Fibroblast of villous mesenchyme (primary cell): Measurements from ENCODE around the gene EFTUD2. TPM values are rescaled to one million over a fixed set of nuclear protein-coding genes. Genes with fewer than 3 reads are reported as not detected.

Experiments used
- DNase-seq: peaks from one replicate; pipeline ENCODE4 v3.0.0-alpha.2; 2010; ENCODE audit warnings: low read depth
- H3K4me3 ChIP-seq: 2 replicates; pipeline ENCODE4 v1.5.1; 2011; ENCODE audit warnings: low read depth, mild to moderate bottlenecking, low read length
- total RNA-seq: library from RNA; depleted of rRNA; stranded (reverse); fragments of >200 nt; gene quantifications from 2 replicates; pipeline ENCODE4 v1.2.3, GENCODE V29; 2012
- TF ChIP-seq, protein P1 (sequence below): IDR thresholded peaks from 2 replicates; pipeline ENCODE4 v1.5.1; 2012; ENCODE audit warnings: low read depth, mild to moderate bottlenecking, low read length; ENCODE audit not compliant: insufficient read depth

EFTUD2 gene
- total RNA-seq, 1 donor, result 75.6 TPM

DNA sequence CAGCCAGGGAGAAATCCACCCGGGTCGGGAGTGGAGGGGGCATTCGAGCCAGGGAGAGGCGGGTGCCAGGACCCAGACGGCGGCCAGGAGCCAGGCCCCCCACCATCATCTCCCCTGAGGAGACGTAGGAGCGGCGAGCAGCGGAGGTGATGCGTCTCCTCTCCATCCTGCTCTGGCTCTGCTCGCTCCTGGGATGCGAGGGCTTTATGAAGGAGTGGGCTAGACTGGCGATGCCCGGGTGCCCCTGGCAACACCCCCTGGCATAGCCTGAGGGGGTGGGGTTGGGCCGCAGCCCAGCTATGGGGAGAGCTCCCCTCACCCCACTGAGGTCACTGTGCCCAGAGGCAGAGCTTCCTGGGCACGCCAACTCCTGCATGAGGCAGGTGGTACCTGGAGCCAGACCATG lies 16.1 kb upstream of the EFTUD2 start, which contains the start of gene GFAP:
TSS of gene GFAP (minus strand) at position 180 of the 406 bp plus-strand sequence. CDS start at position 166, 14 bp downstream.
- H3K4me3 ChIP-seq, result no peak within 1 kb of the TSS
- DNase-seq, result no peak
- TF ChIP-seq, protein P1, sequence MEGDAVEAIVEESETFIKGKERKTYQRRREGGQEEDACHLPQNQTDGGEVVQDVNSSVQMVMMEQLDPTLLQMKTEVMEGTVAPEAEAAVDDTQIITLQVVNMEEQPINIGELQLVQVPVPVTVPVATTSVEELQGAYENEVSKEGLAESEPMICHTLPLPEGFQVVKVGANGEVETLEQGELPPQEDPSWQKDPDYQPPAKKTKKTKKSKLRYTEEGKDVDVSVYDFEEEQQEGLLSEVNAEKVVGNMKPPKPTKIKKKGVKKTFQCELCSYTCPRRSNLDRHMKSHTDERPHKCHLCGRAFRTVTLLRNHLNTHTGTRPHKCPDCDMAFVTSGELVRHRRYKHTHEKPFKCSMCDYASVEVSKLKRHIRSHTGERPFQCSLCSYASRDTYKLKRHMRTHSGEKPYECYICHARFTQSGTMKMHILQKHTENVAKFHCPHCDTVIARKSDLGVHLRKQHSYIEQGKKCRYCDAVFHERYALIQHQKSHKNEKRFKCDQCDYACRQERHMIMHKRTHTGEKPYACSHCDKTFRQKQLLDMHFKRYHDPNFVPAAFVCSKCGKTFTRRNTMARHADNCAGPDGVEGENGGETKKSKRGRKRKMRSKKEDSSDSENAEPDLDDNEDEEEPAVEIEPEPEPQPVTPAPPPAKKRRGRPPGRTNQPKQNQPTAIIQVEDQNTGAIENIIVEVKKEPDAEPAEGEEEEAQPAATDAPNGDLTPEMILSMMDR, result no peak

DNA sequence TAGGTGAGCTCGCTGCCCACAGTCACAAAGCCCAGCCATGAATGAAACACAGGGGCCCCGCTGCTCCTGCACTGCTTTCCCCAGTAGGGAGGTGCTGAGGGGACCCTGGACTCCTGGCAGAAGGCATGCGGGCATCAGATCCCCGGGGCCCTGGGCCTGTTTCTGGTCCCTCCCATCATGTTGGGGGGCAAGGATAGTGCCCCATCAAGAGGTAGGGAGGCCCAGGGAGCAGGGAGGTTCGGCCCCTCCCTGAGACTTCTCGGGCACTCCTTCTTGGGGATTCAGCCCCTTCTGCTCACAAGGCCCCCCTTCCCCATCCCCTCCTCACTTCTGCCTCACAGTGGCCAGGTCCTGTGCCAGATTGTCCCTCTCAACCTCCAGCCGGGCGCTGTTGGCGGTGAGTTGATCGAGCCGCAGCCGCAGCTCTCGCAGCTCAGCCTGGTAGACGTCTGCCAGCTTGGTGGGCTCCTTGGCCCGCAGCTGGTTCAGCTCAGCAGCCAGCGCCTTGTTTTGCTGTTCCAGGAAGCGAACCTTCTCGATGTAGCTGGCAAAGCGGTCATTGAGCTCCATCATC lies 15.5 kb upstream of the EFTUD2 start:
- TF ChIP-seq, protein P1, result no peak
- no peak overlapping the region for H3K4me3 ChIP-seq
- DNase-seq, result no peak

DNA sequence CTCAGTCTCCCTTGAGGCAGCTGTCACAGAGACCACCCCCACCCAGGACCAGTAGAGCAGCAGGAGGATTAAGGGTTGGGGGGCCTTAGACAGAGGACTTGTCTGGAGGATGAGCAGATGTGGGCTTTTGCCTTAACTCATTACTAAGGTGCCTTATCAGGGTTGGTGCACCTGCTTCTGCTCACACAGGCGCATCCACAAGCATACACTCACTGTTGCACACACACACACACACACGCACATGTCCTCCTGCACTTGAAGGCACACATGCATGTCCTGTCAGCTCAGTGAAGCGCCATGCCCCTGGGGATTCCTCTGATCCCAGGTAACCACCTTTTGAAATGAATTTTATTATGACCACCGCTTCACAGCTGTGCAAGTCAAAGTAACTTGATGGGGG lies 14.9 kb upstream of the EFTUD2 start:
- H3K4me3 ChIP-seq, result no peak overlapping the region
- DNase-seq, result no peak
- TF ChIP-seq, protein P1, result no peak

DNA sequence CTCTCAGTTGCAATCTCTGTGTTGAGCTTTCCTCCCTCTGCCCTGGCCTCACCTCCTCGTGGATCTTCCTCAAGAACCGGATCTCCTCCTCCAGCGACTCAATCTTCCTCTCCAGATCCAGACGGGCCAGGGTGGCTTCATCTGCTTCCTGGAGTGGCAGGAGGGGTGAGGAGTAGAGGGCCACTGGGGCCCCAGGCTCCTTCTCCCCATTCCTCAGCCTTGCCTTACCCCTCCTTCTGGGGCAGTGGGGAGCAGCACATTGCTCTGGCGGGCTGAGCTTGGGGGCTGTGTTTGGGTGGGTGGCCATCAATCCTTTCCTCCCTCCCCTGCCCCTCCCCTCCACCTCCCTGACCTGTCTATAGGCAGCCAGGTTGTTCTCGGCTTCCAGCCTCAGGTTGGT lies 14.4 kb upstream of the EFTUD2 start:
- DNase-seq, result no peak
- H3K4me3 ChIP-seq, result no peak overlapping the region
- TF ChIP-seq, protein P1, result no peak

DNA sequence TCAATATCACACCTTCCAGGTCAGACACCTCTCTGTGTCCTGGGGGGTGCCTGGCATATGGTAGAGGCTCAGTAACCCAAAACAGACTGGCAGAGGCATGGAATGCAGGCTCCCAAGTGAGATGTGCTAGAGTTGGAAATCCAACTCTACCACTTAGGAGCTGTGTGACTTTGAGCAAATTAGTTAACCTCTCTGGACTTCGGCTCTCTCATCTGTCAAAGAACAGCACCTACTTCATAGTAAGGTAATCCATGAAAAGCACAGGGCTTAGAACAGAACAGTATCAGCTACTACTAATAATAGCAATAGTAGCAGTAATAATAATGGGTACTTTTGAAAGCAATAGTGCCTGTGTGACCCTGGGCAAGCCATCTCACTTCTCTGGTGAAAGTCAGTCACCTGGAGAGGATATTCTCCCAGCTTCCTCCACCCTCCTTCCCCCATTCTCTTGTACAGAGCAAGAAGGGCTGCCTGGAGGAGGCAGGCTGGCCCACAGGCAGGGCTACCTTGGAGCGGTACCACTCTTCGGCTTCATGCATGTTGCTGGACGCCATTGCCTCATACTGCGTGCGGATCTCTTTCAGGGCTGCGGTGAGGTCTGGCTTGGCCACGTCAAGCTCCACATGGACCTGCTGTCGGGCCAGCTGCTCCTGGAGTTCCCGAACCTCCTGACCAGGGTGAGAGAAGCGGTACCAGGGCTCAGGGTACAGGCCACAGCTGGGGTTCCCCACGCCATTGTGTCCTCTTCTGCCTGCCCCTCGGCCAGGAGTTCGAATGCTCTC lies 13.7 kb upstream of the EFTUD2 start:
- H3K4me3 ChIP-seq, result no peak overlapping the region
- DNase-seq, result no peak
- TF ChIP-seq, protein P1, result no peak

DNA sequence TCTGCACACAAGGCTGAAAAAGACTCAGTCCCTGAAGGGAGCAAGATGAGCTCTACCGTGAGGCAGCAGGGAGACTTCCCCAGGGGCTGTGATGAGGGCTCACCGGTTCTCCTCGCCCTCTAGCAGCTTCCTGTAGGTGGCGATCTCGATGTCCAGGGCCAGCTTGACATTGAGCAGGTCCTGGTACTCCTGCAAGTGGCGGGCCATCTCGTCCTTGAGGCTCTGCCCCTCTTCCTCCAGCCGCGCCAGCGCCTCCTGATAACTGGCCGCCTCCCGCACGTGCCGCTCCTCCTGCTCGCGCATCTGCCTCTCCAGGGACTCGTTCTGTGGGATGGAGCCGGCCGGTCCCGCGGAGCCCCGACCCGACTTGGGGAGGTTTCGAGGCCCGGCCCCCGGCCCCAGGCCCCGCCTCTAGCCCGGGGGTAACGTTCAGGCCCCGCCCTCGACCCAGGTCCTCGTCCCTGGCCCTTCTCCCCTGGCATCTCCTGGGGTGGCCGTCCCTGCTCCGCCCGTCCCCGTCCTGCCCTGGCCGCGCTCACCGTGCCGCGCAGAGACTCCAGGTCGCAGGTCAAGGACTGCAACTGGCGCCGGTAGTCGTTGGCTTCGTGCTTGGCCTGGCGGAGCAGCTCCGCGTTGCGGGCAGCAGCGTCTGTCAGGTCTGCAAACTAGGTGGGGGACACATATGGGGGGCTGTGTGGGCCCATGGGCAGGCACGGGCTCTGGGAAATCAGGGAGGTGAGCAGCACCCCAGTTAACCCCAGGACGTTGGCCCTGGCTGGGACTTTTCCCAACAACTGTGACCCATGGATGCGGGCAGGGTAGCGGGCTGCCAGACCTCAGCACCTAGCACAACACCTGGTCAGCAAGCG lies 12.1 kb upstream of the EFTUD2 start:
- DNase-seq, result peak; percentile 61
- peak overlapping the region; percentile 31 for H3K4me3 ChIP-seq
- TF ChIP-seq, protein P1, result peak; percentile 64
